ENCODE results near the gene CNTNAP4.

The CNTNAP4 gene

GRCh38 chr16:76532188-76532973, 255.2 kb downstream of the CNTNAP4 start:
- intact Hi-C loops (cut with DNase I), result no loop called here
- no peak for DNase-seq

DNA sequence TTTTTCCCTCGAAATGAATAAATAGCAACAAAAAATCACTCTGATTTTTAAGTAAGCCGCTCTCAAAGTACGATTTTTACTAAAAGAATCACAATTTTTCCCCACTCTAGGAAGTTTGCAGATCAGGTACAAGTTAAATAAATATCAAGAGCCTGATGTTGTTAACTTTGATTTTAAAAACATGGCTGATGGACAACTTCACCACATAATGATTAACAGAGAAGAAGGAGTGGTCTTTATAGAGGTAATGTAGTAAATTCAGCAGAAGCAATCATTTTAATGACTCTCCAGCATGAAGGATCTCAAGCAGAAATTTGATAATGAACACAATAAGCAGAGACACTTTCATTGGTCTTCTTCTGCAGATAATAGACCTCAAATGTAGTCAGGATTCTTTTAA, 262.4 kb downstream of the CNTNAP4 start:
- no peak for DNase-seq
- intact Hi-C loops (cut with DNase I), result no loop called here

GRCh38 chr16:76541070-76541469, 263.9 kb downstream of the CNTNAP4 start:
- no peak for DNase-seq
- intact Hi-C loops (cut with DNase I), result no loop called here

GRCh38 chr16:76565542-76565941, 288.3 kb downstream of the CNTNAP4 start:
- peak in 11 of 42 donors; percentile 13 to 47 (median 24) for DNase-seq
- intact Hi-C loops (cut with DNase I), result no loop called here

DNA sequence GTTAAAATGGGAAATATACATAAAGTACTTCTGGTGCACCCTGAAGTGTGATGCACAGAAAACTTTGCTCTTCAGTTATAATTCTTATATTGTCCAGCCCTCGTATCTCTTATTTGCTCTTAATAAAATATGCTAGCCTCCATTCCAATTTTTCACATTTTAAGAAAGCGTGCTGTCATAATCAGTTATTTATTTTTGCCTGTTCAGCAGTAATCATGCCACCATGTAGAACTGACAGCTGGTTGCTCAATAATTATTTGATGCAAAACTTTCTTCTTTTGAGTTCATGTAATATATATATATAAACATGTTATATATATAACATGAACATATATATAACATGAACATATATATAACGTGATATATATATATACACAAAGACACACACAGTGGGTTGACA, 294.6 kb downstream of the CNTNAP4 start:
- DNase-seq, result no peak
- intact Hi-C loops (cut with DNase I), result no loop called here

- DNase-seq, result no peak
- intact Hi-C loops (cut with DNase I), result no loop called here
Observed at GRCh38 chr16:76573281-76573680, 296.1 kb downstream of the CNTNAP4 start.

DNA sequence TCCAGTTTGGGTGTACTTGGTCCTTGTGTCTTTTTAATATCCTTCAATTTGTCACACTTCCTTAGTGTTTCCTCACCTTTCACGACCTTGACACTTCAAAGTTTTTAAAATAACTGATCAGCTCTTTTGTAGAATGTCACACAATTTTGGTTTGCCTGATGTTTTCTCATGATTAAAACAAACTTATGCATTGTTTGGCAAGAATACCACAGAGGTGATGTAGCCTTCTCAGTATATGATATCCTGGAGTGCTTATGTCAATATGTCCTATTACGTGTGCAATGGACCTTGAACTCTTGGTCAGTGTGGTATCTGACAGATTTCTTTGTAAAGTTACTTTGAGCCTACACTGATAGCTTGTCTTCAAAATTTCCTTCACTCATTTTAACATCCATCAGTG, 297.4 kb downstream of the CNTNAP4 start:
- intact Hi-C loops (cut with DNase I), result no loop called here
- no peak for DNase-seq

- no peak for DNase-seq
- intact Hi-C loops (cut with DNase I), result no loop called here
Observed at GRCh38 chr16:76576526-76576925, 299.3 kb downstream of the CNTNAP4 start.

GRCh38 chr16:76577003-76577402, 299.8 kb downstream of the CNTNAP4 start:
- DNase-seq, result no peak
- intact Hi-C loops (cut with DNase I), result no loop called here

DNA sequence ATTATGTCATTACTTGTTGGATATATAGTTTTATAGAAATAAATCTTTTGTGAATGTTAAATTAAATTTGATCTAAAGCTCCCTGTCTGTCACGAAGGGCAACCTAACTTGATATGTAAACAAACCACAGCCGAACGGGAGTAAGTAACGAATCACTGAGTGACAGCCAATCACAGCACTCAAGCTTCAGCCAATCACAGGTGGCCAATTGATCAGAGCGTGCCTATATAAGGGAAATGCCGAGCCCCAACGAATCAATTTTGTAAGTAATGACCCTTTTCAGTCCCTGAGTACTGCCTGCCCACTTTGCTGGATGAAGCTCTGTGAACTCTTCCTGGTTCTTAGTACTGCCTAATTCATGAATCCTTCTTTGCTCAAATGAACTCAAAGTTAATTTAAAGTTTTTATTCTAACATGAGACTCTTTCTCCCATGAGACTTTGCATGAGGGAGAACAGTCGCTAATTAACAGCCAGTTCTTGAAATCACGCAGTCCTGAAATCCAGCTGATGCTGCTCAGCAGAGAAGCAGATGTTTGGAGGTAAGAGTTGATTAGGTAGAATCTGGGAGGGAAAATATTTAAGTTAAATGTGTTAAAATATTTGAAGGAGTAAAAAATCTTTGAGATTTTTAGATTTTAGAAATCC, 302.2 kb downstream of the CNTNAP4 start:
- DNase-seq, result no peak
- intact Hi-C loops (cut with DNase I), result no loop called here

GRCh38 chr16:76583466-76583865, 306.3 kb downstream of the CNTNAP4 start:
- DNase-seq, result peak in 30 of 42 donors; percentile 5 to 72 (median 28)
- intact Hi-C loops (cut with DNase I), result no loop called here

DNA sequence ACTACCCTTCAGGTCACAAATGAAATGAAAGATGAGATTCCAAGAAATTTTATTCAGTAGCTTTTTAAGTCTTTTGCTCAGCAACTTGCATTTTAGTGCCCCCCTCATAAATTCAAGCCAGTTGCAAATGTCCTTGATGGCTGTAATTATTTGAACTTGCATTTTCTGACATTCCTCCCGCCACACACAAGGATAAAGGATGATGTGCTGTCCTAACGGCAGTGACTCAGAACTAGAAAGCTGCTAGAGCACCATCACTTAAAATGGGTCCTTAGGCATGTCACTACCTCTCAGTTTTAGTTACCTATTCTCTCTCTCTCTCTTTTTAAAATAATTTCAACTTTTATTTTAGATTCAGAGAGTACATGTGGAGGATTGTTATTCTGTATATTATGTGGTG, 306.7 kb downstream of the CNTNAP4 start:
- intact Hi-C loops (cut with DNase I), result no loop called here
- no peak for DNase-seq

DNA sequence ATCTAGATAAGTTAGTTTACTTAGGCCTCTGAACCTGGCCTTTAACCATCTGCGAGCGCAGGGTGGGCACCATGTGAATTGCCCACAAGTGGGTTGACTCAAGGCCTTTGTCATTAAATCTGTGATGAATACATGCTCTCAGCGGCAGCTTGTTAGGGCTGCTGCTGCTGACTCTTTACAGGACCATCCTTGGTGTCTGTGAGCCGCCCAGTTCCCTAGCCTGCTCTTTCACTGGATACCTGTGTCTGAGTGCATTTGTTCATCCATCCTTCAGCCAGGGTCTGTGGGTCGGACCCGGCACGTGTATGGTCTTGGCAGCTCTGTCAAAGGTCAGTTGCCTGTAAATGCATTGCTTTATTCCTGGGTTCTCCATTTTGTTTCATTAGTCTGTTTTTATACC, 321.3 kb downstream of the CNTNAP4 start:
- no peak for DNase-seq
- intact Hi-C loops (cut with DNase I), result no loop called here

DNA sequence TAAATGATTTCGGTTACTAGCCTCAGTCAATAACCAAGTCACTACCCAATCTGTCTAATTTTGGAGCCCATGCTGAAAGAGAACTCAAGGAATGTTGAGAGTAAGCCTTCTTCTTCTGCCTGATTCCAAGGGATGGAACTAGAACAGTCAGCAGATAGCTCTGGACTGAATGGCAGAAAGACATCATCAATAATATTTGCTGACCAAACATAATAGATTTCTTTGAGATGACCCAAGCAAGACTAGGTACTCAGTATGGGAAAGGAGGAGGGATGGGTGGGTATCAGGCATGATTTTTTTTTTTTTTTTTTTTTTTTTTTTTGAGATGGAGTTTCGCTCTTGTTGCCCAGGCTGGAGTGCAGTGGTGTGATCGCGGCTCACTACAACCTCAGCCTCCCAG, 330.1 kb downstream of the CNTNAP4 start:
- intact Hi-C loops (cut with DNase I), result no loop called here
- DNase-seq, result no peak

Measured in head of caudate nucleus (tissue), 42 donors.